Measurements from ENCODE around the gene TICAM2.

DNA sequence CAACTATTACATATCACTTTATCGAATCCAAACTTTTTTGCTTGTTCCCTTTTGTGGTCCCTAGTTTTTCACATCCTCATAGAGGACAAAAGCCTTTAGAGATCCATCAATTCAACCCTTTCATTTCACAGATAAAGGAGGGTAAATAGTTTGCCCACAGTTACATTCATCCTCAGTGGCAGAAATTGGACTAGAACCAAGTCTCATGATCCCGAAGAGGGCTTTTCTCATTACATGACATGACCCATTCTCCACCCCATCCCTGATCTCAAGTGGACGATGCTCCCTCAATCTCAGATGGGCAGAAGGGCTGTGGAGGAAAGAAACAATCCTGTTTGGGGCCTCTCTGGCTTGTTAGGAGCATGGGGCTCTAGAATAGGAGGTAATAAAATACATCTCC lies 23.1 kb downstream of the TICAM2 start:
- TF ChIP-seq CTCF (IDR thresholded peaks at IDR 0.05 in 4 of 5, conservative IDR thresholded peaks at IDR 0.05 in 1 of 5): no peak
- TF ChIP-seq POLR2A (IDR thresholded peaks at IDR 0.05): no peak

All from gastrocnemius medialis (tissue), 4 donors.